Measurements from ENCODE around the gene HOXB8.

HOXB8 gene

GRCh38 chr17:48643697-48644012 is 28.6 kb upstream of the HOXB8 start:
- no peak for DNase-seq (ENCODE audit: extremely low read depth, insufficient read length)
- no peak for TF ChIP-seq CTCF (IDR thresholded peaks at IDR 0.05; ENCODE audit: insufficient read depth, low read length, poor library complexity, severe bottlenecking)
- H3K27me3 ChIP-seq (replicated peaks; ENCODE audit: control insufficient read depth, insufficient read depth, low read length): no peaks in the 10 kb centered on the region; the same call in none of the 2 replicates
- H3K4me3 ChIP-seq (replicated peaks; ENCODE audit: low read depth, low read length): no peak overlapping the region
- H3K36me3 ChIP-seq (ENCODE audit: control insufficient read depth, insufficient read depth, low read length): no peaks in the 10 kb centered on the region

- no peak for DNase-seq (ENCODE audit: extremely low read depth, insufficient read length)
- no peaks in the 10 kb centered on the region; the same call in none of the 2 replicates for H3K27me3 ChIP-seq (replicated peaks; ENCODE audit: control insufficient read depth, insufficient read depth, low read length)
- no peak for TF ChIP-seq CTCF (IDR thresholded peaks at IDR 0.05; ENCODE audit: insufficient read depth, low read length, poor library complexity, severe bottlenecking)
- no peaks in the 10 kb centered on the region for H3K36me3 ChIP-seq (ENCODE audit: control insufficient read depth, insufficient read depth, low read length)
- H3K4me3 ChIP-seq (replicated peaks; ENCODE audit: low read depth, low read length): no peak overlapping the region
These were observed 28.0 kb upstream of the HOXB8 start for GRCh38 chr17:48642843-48643696.

- DNase-seq (ENCODE audit: extremely low read depth, insufficient read length): no peak
- no peaks in the 10 kb centered on the region; the same call in none of the 2 replicates for H3K27me3 ChIP-seq (replicated peaks; ENCODE audit: control insufficient read depth, insufficient read depth, low read length)
These were observed 27.2 kb upstream of the HOXB8 start for GRCh38 chr17:48642059-48642842.

GRCh38 chr17:48641541-48642058 is 26.5 kb upstream of the HOXB8 start:
- H3K36me3 ChIP-seq (ENCODE audit: control insufficient read depth, insufficient read depth, low read length): no peaks in the 10 kb centered on the region
- TF ChIP-seq CTCF (IDR thresholded peaks at IDR 0.05; ENCODE audit: insufficient read depth, low read length, poor library complexity, severe bottlenecking): peak; percentile 2
- no peak overlapping the region for H3K4me3 ChIP-seq (replicated peaks; ENCODE audit: low read depth, low read length)
- H3K27me3 ChIP-seq (replicated peaks; ENCODE audit: control insufficient read depth, insufficient read depth, low read length): no peaks in the 10 kb centered on the region; the same call in none of the 2 replicates
- DNase-seq (ENCODE audit: extremely low read depth, insufficient read length): no peak

More at GRCh38 chr17:48642059-48642842, 27.2 kb upstream of the HOXB8 start:
- Histone ChIP-seq H3K4me3 (replicated peaks; ENCODE audit: low read depth, low read length) (no peak overlapping the region), H3K36me3 (ENCODE audit: control insufficient read depth, insufficient read depth, low read length) (no peaks in the 10 kb centered on the region)
- TF ChIP-seq CTCF (IDR thresholded peaks at IDR 0.05; ENCODE audit: insufficient read depth, low read length, poor library complexity, severe bottlenecking): no peak

GRCh38 chr17:48640858-48641180 is 25.7 kb upstream of the HOXB8 start:
- Histone ChIP-seq H3K4me3 (replicated peaks; ENCODE audit: low read depth, low read length) (no peak overlapping the region), H3K36me3 (ENCODE audit: control insufficient read depth, insufficient read depth, low read length) (no peaks in the 10 kb centered on the region), H3K27me3 (replicated peaks; ENCODE audit: control insufficient read depth, insufficient read depth, low read length) (no peaks in the 10 kb centered on the region; the same call in none of the 2 replicates)
- TF ChIP-seq CTCF (IDR thresholded peaks at IDR 0.05; ENCODE audit: insufficient read depth, low read length, poor library complexity, severe bottlenecking): no peak
- no peak for DNase-seq (ENCODE audit: extremely low read depth, insufficient read length)
